Vagina (tissue), 2 donors: ENCODE measurements around the gene CRY1.

Source experiments
- POLR2A ChIP-seq, 2 donors: fragments of 450-650 bp; IDR thresholded peaks; one replicate each; pipeline ENCODE4 v1.6.1; 2017; ENCODE audit warnings: antibody characterized with exemption in 2 of 2, mild to moderate bottlenecking in 2 of 2, moderate library complexity in 2 of 2
- POLR2AphosphoS5 ChIP-seq, 2 donors: sonication (generic); formaldehyde crosslinking; IDR thresholded peaks; one replicate each; pipeline ENCODE4 v1.9.0; 2017; ENCODE audit warnings: antibody characterized with exemption in 2 of 2, mild to moderate bottlenecking in 2 of 2, low read depth in 1 of 2; ENCODE audit not compliant: insufficient read depth in 1 of 2
- TF ChIP-seq, protein P1 (sequence below), 3 experiments: fragments of 450-650 bp in 2 of 3; fragments of 200-600 bp in 1 of 3; sonication (generic) in 1 of 3; IDR thresholded peaks; one replicate each; pipeline ENCODE4 v1.5.1; 2017 to 2019; ENCODE audit warnings: antibody characterized with exemption in 3 of 3, mild to moderate bottlenecking in 2 of 3, moderate library complexity in 2 of 3

DNA sequence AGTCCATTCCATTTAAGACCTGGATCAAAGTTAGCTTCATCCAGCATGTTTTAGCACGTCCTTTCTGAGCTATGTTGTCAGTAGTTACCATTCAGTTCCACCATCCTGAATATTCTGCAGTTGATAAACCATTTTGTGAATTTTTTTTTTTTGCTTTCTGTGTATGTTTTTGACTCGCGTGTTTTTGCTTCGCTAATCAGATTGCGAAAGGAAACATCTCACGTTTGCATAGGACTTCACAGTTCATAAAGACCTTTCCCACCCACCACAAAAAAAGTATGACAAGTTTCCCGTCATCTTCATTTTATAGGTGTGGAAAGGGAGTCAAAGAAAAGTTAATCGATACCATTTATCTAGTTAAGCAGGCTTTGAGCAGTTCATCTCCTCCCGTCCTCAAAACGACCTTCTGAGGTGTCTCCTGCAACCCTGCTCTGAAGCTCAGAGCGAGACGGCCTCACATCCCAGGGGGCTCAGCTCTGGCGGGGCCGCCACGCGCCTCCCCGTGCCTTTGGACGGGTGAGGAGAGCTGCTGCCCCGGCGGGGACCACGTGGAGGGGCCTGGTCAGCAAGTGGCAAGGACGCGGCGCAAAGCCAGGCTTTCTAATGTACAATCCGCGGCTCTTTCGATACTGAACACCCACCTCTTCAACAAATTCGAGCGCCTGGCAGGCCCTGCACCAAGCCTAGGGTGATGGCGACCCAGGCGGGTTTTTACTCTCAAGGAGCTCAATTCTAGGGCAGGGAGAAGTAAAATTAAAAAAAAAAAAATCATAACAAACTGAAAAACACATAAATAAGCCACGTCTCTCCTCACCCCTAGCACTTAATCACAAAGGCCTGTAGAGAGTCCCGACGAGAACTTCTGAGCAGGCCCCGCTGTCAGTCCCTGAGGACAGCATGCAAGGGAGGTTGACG, 138.6 kb downstream of the CRY1 start:
- TF ChIP-seq, protein P1, sequence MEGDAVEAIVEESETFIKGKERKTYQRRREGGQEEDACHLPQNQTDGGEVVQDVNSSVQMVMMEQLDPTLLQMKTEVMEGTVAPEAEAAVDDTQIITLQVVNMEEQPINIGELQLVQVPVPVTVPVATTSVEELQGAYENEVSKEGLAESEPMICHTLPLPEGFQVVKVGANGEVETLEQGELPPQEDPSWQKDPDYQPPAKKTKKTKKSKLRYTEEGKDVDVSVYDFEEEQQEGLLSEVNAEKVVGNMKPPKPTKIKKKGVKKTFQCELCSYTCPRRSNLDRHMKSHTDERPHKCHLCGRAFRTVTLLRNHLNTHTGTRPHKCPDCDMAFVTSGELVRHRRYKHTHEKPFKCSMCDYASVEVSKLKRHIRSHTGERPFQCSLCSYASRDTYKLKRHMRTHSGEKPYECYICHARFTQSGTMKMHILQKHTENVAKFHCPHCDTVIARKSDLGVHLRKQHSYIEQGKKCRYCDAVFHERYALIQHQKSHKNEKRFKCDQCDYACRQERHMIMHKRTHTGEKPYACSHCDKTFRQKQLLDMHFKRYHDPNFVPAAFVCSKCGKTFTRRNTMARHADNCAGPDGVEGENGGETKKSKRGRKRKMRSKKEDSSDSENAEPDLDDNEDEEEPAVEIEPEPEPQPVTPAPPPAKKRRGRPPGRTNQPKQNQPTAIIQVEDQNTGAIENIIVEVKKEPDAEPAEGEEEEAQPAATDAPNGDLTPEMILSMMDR (IDR thresholded peaks at IDR 0.05) = no peak
- TF ChIP-seq POLR2A (IDR thresholded peaks at IDR 0.05) = no peak
- TF ChIP-seq POLR2AphosphoS5 (IDR thresholded peaks at IDR 0.05; ENCODE audit: insufficient read depth in 1 of 2, low read depth in 1 of 2) = no peak
